Jurkat, Clone E6-1 (cell line): Measurements from ENCODE around the gene PSD4.

ENCODE experiments used
- DNase-seq: peaks from one replicate; pipeline ENCODE4 v3.0.0-alpha.2; 2011; ENCODE audit warnings: low read depth, low spot score
- H3K4me3 ChIP-seq: 2 replicates; pipeline ENCODE4 v1.5.1; 2011; ENCODE audit warnings: mild to moderate bottlenecking, low read length, control low read depth, moderate library complexity

The PSD4 gene

DNA sequence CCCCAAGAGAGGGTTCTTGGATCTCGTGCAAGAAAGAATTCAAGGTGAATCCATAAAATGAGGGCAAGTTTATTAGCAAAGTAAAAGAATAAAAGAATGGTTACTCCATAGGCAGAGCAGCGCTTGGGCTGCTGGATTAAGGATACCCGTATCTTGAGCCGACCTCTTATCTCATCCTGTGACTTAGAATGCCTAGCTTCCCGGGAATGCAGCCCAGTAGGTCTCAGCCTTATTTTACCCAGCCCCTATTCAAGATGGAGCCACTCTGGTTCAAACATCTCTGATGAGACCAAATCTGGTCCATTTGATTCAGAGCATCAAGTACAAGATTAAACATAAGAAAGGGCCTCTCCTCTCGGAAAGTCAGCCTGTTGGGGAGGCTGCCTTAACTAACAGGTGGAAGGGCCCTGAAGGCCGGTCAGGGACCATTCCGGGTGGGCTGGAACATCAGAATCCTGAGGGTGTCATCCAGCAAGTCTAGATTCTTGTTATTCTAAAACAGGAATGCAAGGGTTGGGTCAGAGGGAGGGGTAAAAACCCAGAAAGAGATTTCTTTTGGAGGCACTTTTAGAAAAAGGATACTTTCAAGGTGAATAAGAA, 5.8 kb downstream of the PSD4 start:
- H3K4me3 ChIP-seq = no peak overlapping the region
- DNase-seq = no peak

DNA sequence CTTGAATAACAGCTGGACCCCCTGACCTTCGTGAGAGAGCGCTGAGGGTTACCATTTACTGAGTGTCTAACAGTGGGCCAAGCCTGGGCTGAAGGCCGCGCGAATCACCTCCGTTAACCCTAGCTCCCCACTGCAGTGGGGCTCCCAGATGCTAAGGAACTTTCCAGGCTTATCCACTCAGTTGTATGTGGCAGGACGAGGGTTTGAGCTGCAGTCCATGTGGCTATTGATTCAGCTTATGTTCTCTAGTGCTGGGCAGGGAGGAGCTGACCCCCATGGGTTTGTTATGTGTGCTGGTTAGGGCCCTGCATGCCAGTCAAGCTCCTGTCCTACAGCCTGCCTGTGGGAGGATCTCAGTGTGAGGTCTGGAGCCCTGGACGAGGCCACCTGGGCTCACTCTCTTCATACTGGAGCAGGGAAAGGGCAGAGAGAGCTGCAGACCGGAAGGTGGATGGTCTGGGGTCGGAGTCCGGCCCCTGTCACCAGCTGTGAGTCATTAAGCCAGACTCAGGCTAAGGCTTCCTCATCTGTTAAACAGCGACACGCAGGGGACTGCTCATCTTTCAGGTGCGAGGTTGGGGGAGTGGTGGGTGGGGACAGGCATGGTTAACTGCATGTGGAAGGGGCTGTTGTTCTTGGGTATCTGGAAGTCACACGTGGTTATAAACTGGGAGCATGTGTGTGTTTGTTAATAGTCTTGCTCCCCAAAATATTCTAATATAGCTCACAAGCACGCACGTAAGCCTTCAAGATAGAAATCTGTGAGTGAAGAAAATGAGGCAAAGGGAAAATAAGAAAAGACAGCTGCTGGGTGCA, 6.6 kb downstream of the PSD4 start:
- H3K4me3 ChIP-seq = no peak overlapping the region
- DNase-seq = no peak

DNA sequence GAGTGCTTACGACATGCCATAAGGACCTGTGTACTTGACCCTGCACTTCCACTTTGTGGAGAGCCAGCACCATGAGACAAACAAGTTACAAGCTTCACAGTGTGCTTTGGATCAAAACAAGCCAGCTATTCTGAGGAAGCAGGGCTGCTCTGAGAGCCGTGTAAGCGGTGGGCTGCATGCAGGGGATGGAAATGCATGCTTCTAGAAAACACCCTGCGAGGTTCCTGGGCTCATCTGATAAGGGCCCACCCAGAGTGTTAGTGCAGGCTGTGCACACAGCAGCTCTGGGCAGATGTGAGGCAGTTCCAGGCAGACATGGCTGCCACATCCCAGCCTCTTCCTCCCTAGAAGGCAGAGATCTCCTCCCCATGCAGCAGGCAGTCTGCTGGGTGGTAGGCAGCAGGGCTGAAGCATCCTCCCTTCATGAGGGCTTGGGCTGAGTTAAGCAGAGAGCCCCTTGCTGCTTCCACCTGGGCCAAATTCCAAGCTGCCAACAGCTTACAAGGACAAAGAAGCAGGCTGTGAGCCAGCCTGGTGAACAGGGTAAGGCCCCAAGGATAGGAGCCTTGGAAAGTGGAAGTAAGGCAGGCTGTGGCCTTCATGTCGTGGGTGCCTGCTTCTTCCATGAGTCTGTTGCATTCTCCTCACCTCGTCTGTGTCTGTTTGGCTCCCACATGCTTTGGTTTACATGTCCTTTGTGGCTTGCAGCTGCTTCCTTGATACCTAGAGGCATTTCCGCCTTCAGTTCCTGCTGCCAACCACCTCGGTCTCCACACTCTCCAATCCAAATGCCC, 7.7 kb downstream of the PSD4 start:
- peak overlapping the region; percentile 15; the same call in 1 of the 2 replicates for H3K4me3 ChIP-seq
- DNase-seq = peak; percentile 72

DNA sequence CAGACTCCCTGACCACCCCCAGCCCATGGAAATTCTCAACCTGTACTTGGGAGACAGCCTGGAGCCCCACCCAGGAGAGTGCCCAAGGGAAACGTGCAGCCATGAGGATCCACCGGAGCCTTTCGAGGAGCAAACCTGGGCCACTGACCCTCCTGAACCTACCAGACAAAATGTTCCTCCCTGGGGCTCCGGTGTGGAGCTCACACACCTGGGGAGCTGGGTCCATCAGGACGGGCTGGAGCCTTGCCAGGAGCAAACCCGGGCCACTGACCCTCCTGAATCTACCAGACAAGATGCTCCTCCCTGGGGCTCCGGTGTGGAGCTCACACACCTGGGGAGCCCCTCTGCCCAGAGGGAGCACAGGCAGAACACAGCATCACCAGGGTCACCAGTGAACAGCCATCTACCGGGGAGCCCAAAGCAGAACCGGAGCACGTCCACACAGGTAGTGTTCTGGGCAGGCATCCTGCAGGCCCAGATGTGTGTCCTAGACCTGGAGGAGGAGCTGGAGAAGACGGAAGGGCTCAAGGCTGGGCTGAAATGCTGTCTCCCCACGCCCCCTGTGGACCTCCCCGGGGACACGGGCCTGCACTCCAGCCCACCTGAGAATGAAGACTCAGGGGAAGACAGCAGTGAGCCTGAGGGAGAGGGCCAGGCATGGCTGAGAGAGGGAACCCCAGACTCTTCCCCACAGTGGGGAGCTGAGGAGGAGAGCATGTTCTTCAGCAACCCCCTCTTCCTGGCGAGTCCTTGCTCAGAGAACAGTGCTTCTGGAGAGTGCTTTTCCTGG, 8.9 kb downstream of the PSD4 start:
- no peak overlapping the region for H3K4me3 ChIP-seq
- DNase-seq = no peak

DNA sequence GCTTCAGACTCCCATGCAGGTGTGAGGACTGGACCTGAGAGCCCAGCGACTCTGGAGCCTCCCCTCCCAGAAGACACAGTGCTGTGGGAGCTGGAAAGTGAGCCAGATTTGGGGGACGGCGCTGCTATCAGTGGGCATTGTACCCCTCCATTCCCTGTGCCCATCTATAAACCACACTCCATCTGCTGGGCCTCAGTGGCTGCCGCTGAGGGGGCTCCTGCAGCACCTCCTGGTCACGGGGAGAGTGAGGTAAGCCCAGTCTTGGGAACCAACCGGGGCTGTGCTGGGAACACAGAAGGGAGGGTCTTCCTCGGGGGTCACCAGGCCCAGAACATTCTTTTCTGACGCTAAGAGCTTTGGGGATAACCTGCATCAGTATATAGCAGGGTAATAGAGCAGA, 9.5 kb downstream of the PSD4 start:
- no peak overlapping the region for H3K4me3 ChIP-seq
- no peak for DNase-seq

DNA sequence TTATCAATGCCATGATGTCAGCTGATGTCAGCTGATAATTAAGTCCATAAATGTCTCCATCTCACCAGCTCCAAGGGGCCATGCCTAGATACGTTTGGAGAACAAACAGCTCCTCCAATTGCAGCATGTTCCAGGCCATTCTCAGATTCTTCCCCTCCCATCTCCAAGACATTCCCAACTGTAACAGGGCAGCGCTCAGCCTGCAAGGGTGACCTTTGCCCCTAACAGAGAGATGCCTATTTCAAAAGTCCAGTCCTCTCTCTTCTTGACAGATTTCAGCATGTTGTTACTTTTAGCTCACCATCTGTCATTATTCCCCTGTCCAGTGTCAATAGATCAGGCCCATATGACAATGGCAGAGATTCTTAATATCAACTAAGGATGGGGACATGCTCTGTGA, 9.9 kb downstream of the PSD4 start:
- H3K4me3 ChIP-seq = no peak overlapping the region
- DNase-seq = no peak

DNA sequence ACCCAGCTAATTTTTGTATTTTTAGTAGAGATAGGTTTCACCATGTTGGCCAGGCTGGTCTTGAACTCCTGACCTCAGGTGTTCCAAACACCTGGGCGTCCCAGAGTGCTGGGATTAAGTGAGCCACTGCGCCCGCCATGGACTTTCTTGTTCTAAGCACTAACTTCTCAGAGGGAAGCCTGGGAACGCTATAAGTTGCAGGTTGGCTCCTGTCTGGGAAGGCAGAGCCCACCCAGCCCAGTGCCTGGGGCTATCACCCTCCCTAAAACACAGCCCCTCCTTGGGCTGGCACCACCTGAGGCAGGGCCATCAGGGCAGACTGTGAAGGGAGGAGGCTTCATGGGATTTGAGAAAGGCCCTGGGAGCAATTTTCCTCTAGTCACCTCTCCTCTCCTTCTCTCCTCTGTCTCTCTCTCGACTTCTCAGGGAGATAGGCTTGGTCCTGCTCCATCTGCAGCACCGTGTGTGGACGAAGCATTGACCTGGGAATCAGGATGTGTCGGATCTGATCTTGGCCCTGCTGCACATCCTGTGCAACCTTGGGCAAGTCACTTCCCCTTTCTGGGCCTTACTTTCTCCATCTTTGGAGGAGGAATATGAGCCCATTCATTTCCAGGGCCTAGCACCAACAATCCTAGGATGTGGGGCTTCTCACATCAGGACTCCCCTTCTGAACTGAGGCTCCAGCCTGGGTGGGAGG, 10.9 kb downstream of the PSD4 start:
- no peak overlapping the region for H3K4me3 ChIP-seq
- no peak for DNase-seq

DNA sequence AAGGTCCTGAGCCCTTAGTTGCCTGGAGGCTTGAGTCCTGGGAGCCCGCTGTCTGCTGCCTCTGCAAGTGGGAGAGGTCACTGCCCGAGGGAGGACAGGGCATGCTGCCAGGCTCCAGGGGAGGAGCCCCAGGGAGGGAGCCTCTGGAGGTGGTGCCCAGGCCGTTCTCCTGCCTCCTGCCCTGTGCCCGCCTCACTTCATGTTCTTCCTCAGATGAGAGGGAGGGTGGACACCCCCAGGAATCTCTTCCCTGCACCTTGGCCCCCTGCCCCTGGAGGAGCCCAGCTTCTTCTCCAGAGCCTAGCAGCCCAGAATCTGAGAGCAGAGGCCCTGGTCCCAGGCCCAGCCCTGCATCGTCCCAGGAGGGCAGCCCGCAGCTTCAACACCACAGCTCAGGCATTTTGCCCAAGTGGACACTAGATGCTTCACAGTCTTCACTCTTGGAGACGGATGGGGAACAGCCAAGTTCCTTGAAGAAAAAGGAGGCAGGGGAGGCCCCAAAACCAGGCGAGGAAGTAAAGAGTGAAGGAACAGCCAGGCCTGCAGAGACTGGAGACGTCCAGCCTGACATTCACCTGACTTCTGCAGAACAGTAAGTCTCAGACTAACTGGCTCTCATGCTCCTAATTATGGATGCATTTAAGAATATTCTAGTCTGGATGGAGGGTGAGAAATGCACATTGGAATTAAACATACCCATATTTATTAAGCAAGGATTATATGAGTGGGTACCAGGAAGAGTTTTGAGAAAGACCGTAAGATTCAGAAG, 12.1 kb downstream of the PSD4 start:
- no peak for DNase-seq
- H3K4me3 ChIP-seq = no peak overlapping the region

DNA sequence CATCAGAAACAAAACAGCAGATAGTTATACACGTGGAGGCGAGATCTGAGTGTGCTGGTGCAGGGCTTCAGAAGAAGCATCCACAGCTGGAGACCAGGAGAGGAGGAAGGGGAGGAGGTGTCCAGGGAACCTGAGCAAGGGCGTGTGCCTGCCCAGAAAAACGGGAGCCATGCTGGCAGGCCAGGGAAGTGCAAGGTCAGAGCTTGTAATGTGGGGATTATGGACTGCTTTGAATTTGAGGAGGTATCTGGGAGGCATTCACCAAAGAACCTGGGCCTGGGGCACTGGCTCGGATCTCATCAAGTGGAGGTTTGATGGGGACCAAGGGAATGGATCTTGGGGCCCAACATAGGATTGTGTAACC, 12.6 kb downstream of the PSD4 start:
- no peak for DNase-seq
- no peak overlapping the region for H3K4me3 ChIP-seq

DNA sequence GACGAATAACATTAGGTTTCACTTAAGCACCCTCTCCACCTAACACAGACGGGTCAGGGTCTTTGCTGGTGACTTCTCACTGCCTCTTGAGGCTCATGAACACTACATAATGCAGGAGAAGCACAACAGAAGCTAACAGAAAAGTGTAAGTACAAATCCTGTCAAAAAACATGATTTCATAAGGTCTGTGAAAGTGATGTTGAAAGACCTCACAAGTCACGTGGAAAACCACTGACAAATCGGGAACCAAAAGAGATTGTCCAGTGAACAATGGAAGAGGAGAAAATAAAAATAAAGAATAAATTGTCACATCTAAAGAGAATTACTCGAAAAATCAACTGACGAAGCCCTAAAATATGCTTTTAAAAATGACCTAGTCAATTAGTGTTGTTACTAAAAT, 14.0 kb downstream of the PSD4 start:
- no peak overlapping the region for H3K4me3 ChIP-seq
- DNase-seq = no peak

DNA sequence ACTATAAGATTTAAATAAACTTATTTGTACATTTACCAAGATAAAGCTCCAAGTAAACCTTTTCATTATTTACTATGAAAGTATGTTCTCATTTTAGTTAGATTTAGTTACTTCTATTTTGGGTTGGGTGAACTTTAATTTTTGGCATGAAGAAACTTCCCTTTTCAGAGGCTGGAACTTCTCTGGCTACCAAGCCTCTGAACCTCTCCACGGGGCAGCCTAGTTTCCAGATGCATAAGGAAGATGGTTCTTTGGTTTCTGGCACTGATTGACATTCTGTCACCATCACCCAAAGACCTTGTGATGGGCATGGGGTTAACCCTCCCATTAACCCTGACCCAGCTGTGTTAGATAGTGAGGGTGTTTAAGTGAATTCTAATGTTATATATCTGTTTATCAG, 17.1 kb downstream of the PSD4 start:
- DNase-seq = no peak
- H3K4me3 ChIP-seq = no peak overlapping the region

DNA sequence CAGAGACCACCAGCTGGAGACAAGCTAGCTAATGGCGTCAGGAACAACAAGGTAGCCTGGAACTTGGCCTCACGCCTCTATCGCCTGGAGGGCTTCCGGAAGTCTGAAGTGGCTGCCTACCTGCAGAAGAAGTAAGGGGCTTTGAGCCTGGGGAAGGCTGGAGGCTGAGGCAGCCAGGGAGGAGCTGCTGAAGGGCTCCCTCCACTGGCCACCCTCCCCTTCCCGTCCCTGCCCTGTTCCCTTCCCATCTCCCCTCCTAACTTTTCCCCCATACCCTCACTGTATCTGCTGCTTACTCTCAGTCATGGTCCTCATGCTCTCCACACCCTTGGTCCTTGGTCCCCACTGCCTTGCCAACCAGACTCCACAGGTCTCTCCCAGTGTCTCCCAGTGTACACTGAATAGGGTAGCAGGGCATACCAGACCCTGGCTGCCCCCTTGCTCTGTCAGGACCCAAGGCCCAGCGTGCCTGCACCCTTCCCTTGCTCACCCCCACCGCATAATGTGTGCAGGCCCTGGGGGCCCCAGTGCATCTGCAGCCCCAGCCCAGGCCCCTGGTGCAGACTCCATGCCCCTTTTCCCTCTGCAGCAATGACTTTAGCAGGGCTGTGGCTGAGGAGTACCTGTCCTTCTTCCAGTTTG, 18.8 kb downstream of the PSD4 start:
- DNase-seq = no peak
- no peak overlapping the region for H3K4me3 ChIP-seq

DNA sequence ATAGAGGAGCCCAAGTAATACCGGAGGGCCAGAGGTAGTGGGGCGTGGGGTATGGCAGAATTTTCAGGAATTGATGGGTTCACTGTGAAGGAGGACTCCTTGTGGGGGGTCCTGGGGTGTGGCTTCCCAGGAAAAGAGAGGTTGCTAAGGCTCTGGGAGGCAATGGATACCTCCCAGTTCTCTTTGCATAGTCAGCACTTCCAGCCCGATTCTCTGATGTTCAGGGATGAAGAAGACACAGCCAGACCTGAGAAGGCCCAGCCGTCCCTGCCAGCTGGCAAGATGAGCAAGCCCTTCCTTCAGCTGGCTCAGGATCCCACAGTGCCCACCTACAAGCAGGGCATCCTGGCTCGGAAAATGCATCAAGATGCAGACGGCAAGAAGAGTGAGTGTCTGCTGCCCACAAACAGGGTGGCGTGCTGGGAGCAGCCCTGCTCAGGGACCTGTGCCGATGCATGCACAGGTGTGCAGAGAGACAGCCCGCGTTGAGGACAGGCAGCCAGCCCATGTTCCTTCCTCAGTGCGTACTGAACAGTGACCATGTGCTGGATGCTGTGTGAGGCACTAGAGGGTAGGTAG, 22.2 kb downstream of the PSD4 start:
- no peak overlapping the region for H3K4me3 ChIP-seq
- no peak for DNase-seq

DNA sequence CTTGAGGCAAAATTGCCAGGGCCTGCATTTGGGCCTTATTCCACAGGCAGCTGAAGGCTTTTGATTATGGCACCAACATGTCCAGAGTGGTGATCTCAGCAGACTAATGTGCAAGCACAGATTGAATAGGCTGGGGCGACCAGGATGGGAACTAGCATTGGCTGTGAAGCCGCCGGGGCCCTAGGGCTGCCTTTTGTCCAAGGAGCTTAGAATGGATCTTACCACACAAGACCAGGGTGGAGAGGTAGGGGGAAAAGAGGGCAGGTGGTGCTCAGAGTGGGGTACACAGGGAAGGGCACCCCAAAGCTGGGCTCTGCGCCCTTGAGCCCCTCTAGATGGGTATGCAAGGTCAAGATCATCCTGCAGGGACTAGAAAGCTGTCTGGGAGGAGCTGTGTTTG, 23.1 kb downstream of the PSD4 start:
- H3K4me3 ChIP-seq = no peak overlapping the region
- no peak for DNase-seq

DNA sequence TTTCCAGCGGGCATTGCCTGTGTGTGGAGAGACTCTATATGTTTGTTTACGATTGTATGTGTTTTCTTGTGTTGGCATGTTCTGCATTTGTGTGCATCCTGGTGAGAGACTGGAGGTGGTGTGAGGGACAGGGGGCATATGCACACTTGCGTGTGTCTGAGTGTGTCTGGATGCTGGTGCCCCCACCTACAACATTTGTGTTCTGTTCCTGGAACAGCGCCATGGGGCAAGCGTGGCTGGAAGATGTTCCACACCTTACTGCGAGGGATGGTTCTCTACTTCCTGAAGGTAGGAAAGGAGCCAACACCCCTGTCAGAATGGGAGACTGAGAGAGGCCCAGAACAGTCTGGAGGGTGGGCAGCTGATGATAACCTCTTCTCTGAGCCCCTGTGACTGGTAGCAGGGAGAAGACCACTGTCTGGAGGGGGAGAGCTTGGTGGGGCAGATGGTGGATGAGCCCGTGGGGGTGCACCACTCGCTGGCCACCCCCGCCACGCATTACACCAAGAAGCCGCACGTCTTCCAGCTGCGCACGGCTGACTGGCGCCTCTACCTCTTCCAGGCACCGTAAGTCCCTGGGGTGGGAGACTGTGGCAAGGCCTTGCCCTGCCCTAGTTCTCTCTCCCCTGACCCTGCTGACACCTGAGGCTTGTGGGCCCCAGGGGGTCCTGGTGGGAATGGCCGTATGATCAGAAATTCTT, 23.7 kb downstream of the PSD4 start:
- no peak for DNase-seq

DNA sequence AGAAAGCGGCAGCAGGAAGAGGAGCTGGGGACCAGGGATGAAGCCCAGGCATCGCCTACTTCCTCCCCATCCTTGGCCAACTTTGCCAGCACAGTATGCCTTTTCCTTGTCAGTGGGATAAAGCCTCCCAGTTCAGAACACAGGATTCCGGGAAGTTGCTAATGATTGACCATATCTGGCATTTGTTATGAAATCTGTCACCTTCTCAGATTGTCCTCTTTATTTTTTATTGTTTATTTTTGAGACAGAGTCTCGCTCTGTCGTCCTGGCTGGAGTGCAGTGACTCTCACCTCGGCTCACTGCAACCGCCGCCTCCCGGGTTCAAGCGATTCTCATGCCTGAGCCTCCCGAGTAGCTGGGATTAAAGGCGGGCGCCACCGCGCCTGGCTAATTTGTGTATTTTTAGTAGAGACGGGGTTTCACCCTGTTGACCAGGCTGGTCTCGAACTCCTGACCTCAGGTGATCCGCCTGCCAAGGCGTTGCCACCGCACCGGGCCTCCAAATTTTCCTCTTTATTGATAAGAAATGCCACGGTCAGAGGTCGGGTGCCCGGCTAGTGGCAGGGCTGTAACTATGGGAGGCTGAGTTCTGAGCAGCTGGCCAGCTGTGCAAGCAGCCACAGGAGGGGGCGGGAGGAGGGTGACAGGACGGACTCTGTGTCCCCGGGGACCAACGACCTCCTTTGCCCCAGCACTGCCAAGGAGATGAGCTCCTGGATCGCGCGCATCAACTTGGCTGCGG, 24.4 kb downstream of the PSD4 start:
- no peak for DNase-seq
- no peak overlapping the region for H3K4me3 ChIP-seq

More for the DNA sequence above, 23.7 kb downstream of the PSD4 start:
- H3K4me3 ChIP-seq = no peak overlapping the region
